Breast epithelium (tissue), 3 donors: ENCODE measurements around the gene NEDD4.
"Not testable (repeated sequence)": the region's sequence is repeated elsewhere in the genome, so short reads cannot be mapped to it uniquely, and the experiment has no call there.

ENCODE experiments used
- CTCF ChIP-seq, 3 donors: fragments of 450-650 bp; IDR thresholded peaks; one replicate each; pipeline ENCODE4 v1.5.1; 2016 to 2017; ENCODE audit warnings: antibody characterized with exemption in 3 of 3, mild to moderate bottlenecking in 3 of 3, moderate library complexity in 3 of 3
- POLR2A ChIP-seq: fragments of 450-650 bp; IDR thresholded peaks from one replicate; pipeline ENCODE4 v1.6.1; 2016; ENCODE audit warnings: antibody characterized with exemption, mild to moderate bottlenecking, moderate library complexity
- POLR2AphosphoS5 ChIP-seq, 3 donors: sonication (generic); formaldehyde crosslinking; IDR thresholded peaks; one replicate each; pipeline ENCODE4 v1.6.1; 2017; ENCODE audit warnings: antibody characterized with exemption in 3 of 3

GRCh38 chr15:56023160-56023559, 29.7 kb upstream of the NEDD4 start:
- TF ChIP-seq CTCF (IDR thresholded peaks at IDR 0.05); POLR2A; POLR2AphosphoS5 (IDR thresholded peaks at IDR 0.05): not testable (repeated sequence)
